Pancreas (tissue), 10 donors: ENCODE results near the gene LAMA1. TPM values are rescaled to one million over a fixed set of nuclear protein-coding genes. Genes with fewer than 3 reads are reported as not detected.

Experiments
- ATAC-seq, 4 donors: fragments of 200-7000 bp; cut with Tn5 transposase; one replicate each; pipeline versions ENCODE4 v1.8.0 to v1.9.1; 2020; ENCODE audit warnings: mild to moderate bottlenecking in 4 of 4, moderate library complexity in 4 of 4
- DNase-seq, 6 donors: peaks; one replicate each; pipeline ENCODE4 v3.0.0-alpha.2; 2020
- FAIRE-seq: peaks from 2 replicates; lab custom pipeline; 2012; peaks lifted over from hg19 to GRCh38; lab: Jason Lieb, UNC
- H3K27ac ChIP-seq, 4 donors: fragments of 200-600 bp; sonication (generic); 1 replicate in 3 of 4; 2 replicates in 1 of 4; pipeline versions ENCODE4 v1.5.0 to v1.8.0; 2020
- H3K27me3 ChIP-seq, 4 donors: fragments of 200-600 bp; one replicate each; pipeline ENCODE4 v1.8.0; 2021
- H3K36me3 ChIP-seq, 3 donors: fragments of 200-600 bp; sonication (generic) in 1 of 3; one replicate each; pipeline versions ENCODE4 v1.5.0 to v1.8.0; 2020 to 2021
- H3K4me1 ChIP-seq, 3 donors: fragments of 200-600 bp; one replicate each; pipeline ENCODE4 v1.8.0; 2021
- H3K4me3 ChIP-seq, 4 donors: fragments of 200-600 bp; sonication (generic) in 2 of 4; one replicate each; pipeline versions ENCODE4 v1.5.0 to v1.8.0; 2020 to 2021
- H3K9me3 ChIP-seq, 4 donors: fragments of 200-600 bp; one replicate each; pipeline ENCODE4 v1.8.0; 2021
- WGBS, 2 donors: extraction: QIAGEN DNeasy Blood & Tissue Kit; methylation state at CpG; one replicate each; pipeline ENCODE4 v1.1.7; 2013; 5-methylcytosine and 5-hydroxymethylcytosine counted together
- intact Hi-C, 3 donors: fragments of 100-400 bp; cut with DNase I; formaldehyde crosslinking; loops; one replicate each; pipeline versions ENCODE4 v1.11.1 to v1.14.2; 2022
- polyA plus RNA-seq, 2 donors: library from polyadenylated mRNA; stranded (reverse); fragments of 200-250 nt; gene quantifications; one replicate each; pipeline ENCODE4 v1.2.3, GENCODE V29; 2013
- total RNA-seq, 6 donors: library from RNA; stranded (reverse); fragmentation: NEBNext Ultra II Directional in 4 of 6; extraction: Animal tissue kit (Norgen Biotek cat#: 25700) in 4 of 6; gene quantifications; one replicate each; pipeline versions ENCODE4 v1.2.1 to v1.2.4, GENCODE V29; 2021 to 2023
- TF ChIP-seq, protein P1 (sequence below), 4 donors: fragments of 200-600 bp; sonication (generic) in 3 of 4; IDR thresholded peaks; one replicate each; pipeline versions ENCODE4 v1.5.0 to v1.8.0; 2021; ENCODE audit warnings: antibody characterized with exemption in 4 of 4
- donor health status: healthy with polysubstance abuse.
- donor health status: DM: no; HTN: no; CAD: no; lungs with moderate emphysema.
- donor health status: DM: no; HTN: no; CAD: no.
- donor health status: control.
- donor health status: control.
- donor health status: Bipolar disorder and iron deficiency.
- donor health status: DM: yes; HTN: yes; CAD: no.
- donor health status: DM: no; HTN: no; CAD: no.
- donor health status: DM: no; HTN: no; CAD: no.
- donor health status: DM: yes; HTN: yes; CAD: no.

LAMA1 gene
- total and polyA plus RNA-seq, 8 donors, result 0.39 to 3.1 (median 1.0) TPM

DNA sequence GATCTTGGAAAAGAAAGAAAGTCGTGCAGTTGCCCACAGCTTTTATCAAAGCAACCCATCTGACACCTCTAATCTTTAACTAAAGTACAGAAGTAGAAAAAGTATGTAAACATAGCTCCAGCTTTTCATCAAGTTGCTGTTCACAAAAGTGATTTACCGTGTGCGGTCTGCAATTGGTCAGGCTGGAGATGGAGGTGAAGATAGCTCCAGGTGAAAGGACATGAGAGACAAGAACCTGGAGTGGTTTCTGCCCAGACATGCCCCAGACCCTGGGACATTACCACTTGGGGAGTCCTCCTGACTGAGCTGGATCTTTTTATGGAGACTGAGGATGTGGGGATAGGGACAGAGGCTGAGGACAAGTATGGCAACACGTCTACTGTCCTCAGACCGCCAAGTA is 82.7 kb downstream of the LAMA1 start:
- FAIRE-seq (no peak), DNase-seq (no peak), ATAC-seq (no peak)
- intact Hi-C loops, result no loop called here
- H3K4me1 ChIP-seq, result no peaks in the 10 kb centered on the region
- TF ChIP-seq, protein P1, sequence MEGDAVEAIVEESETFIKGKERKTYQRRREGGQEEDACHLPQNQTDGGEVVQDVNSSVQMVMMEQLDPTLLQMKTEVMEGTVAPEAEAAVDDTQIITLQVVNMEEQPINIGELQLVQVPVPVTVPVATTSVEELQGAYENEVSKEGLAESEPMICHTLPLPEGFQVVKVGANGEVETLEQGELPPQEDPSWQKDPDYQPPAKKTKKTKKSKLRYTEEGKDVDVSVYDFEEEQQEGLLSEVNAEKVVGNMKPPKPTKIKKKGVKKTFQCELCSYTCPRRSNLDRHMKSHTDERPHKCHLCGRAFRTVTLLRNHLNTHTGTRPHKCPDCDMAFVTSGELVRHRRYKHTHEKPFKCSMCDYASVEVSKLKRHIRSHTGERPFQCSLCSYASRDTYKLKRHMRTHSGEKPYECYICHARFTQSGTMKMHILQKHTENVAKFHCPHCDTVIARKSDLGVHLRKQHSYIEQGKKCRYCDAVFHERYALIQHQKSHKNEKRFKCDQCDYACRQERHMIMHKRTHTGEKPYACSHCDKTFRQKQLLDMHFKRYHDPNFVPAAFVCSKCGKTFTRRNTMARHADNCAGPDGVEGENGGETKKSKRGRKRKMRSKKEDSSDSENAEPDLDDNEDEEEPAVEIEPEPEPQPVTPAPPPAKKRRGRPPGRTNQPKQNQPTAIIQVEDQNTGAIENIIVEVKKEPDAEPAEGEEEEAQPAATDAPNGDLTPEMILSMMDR (IDR thresholded peaks at IDR 0.05), result no peak
- no peak overlapping the region for H3K4me3 ChIP-seq
- 49 to 57% methylated on average over 5 of the region's 5 CpGs for WGBS, 2 donors
- H3K27me3 ChIP-seq, result no peaks in the 10 kb centered on the region
- H3K9me3 ChIP-seq, result no peaks in the 10 kb centered on the region
- no peak overlapping the region for H3K27ac ChIP-seq
- no peaks in the 10 kb centered on the region for H3K36me3 ChIP-seq

DNA sequence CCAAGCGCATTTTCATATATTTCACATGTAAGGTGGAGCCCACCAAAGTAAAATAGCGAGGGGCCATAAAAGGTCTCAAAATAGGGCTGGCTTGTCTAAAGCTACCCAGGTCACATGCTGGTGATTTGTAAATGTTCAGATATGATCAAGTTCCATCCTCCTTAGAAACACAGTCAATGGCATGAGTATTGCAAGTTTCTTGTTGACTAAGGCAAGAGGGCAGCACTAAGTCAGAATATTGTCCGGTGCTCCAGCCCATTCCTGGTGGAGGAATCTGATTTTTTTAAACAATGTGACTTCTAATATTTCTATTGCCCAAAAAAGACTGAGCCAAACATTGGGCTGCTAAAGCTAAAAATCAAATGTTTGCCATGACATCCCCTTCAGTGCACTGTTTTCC is 85.1 kb downstream of the LAMA1 start:
- no peak for ATAC-seq
- WGBS, 2 donors, result 68 to 78% methylated on average over 3 of the region's 3 CpGs
- no peaks in the 10 kb centered on the region for H3K27me3 ChIP-seq
- H3K36me3 ChIP-seq, result no peaks in the 10 kb centered on the region
- FAIRE-seq, result no peak
- intact Hi-C loops, result no loop called here
- H3K4me3 ChIP-seq, result no peak overlapping the region
- H3K4me1 ChIP-seq, result no peaks in the 10 kb centered on the region
- H3K27ac ChIP-seq, result no peak overlapping the region
- TF ChIP-seq, protein P1 (IDR thresholded peaks at IDR 0.05), result no peak
- DNase-seq, result no peak
- H3K9me3 ChIP-seq, result no peaks in the 10 kb centered on the region

GRCh38 chr18:7028625-7029024 is 89.0 kb downstream of the LAMA1 start:
- ATAC-seq (no peak), FAIRE-seq (no peak), DNase-seq (no peak)
- Histone ChIP-seq H3K36me3 (no peaks in the 10 kb centered on the region), H3K27ac (no peak overlapping the region), H3K27me3 (no peaks in the 10 kb centered on the region), H3K4me3 (no peak overlapping the region), H3K9me3 (no peaks in the 10 kb centered on the region), H3K4me1 (no peaks in the 10 kb centered on the region)
- TF ChIP-seq, protein P1 (IDR thresholded peaks at IDR 0.05), result no peak
- intact Hi-C loops, result no loop called here
- 77 to 85% methylated on average over 12 to 13 of the region's 13 CpGs for WGBS, 2 donors

DNA sequence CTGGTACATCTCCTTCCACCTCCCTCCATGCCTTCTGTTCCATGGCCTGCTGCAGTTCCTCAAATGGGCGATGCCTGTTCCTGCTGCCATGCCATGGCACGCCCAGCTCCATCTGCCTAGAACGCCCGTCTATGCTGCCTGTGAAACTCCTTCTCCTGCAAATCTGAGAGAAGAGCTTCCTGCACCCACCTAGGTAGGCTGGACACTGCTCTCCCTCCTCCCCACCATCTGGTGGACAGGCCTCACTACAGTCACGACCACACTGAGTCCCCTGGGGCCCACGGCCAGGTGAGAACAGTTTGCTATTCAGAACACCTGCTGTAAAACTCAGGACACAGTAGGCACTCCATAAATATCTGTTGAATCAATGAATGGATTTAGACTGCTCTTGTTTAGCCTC is 92.4 kb downstream of the LAMA1 start:
- FAIRE-seq (no peak), ATAC-seq (no peak), DNase-seq (no peak)
- intact Hi-C loops, result no loop called here
- 77 to 78% methylated on average over 6 of the region's 6 CpGs for WGBS, 2 donors
- H3K4me3 ChIP-seq, result no peak overlapping the region
- TF ChIP-seq, protein P1 (IDR thresholded peaks at IDR 0.05), result no peak
- no peaks in the 10 kb centered on the region for H3K9me3 ChIP-seq
- no peaks in the 10 kb centered on the region for H3K36me3 ChIP-seq
- H3K4me1 ChIP-seq, result peaks cover 0 to 3% (median 0%) of the 10 kb centered on the region in 3 donors
- no peak overlapping the region for H3K27ac ChIP-seq
- no peaks in the 10 kb centered on the region for H3K27me3 ChIP-seq

DNA sequence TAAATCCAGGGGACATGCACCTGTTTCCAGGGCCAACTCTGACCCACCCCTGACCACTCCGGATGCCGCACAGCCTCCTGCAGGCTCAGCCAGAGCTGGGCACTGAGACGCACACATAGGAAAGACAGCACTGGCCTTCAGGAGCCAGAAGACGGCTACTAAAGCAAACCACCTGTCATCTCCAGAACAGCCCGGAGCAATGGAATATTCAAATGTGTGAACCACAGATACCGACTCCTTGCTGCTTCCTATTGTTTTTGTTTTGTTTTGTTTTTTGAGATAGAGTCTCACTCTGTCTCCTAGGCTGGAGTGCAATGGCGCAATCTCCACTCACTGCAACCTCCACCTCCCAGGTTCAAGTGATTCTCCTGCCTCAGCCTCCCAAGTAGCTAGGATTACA is 94.0 kb downstream of the LAMA1 start:
- no peak for FAIRE-seq
- TF ChIP-seq, protein P1 (IDR thresholded peaks at IDR 0.05), result no peak
- 78 to 92% methylated on average over 7 of the region's 7 CpGs for WGBS, 2 donors
- ATAC-seq, result no peak
- Histone ChIP-seq H3K4me1 (peaks cover 0 to 3% (median 0%) of the 10 kb centered on the region in 3 donors), H3K9me3 (no peaks in the 10 kb centered on the region), H3K36me3 (no peaks in the 10 kb centered on the region), H3K4me3 (no peak overlapping the region), H3K27ac (no peak overlapping the region), H3K27me3 (no peaks in the 10 kb centered on the region)
- DNase-seq, result no peak
- intact Hi-C loops, result loop anchor here in 1 of 3 donors (5.0 kb wide), 1 partner anchor 106 kb away; no protein-coding TSS in a partner anchor
